Measurements from ENCODE around the gene ZNF43.

DNA sequence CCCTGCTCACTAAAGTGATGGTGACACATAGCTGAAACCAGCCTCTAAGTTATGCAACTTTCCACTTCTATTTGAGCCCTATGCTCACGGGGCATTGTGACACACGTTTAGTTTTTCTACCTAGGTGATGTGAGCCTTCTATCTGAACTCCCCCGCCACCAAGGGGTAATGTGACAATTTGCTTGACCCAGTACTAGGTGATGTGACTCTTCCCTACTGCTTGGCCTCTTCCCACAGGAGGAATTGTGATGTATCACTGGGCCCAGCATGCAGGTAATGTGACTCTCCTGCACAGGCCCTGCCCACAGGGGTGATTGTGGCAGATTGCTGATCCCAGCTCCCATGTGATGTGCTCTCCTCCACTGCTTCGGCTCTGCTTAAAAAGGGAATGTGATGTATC is 42.7 kb upstream of the ZNF43 start:
- TF ChIP-seq CTCF (IDR thresholded peaks at IDR 0.05) (no peak), EZH2 (IDR thresholded peaks at IDR 0.05; ENCODE audit: borderline replicate concordance, insufficient read depth, low read depth, low read length, poor library complexity, severe bottlenecking) (no peak)
